ENCODE results near the gene ZSWIM8. TPM values are rescaled to one million over a fixed set of nuclear protein-coding genes. Genes with fewer than 3 reads are reported as not detected.

ZSWIM8 gene
- total RNA-seq, 1 donor from 2014 or later, result 102 TPM

DNA sequence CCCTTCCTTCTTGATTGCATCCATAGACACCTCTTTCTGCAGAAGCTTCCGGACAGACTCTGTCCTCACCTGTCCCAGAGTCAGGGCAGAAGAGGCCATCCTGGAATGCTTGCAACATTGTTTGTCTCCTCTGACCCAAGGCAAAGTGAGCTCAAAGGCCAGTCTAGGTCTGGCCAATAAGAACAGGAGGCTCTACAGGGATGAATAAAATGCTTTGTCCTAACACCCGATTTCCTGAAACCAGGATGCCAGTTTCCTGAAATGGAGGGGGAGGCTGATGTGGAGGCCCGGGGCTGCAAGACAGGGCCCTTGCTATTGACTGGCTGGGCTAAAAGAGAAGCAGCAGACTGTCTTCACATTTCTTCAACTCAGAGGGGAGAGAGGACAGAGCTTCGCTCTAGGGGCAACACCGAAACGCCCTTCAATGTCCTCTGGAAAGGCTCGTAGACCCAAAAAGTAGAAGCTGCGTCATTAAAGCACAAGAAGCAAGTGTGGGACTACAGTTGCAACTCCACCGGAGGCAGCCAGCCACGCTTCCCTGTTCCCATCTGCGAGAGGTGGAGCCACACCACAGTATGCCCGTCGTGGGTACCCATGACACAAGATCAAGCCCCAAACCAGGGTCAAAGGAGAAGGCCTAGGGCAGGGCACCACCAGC lies 55.1 kb downstream of the ZSWIM8 start:
- no peak overlapping the region for H3K4me3 Mint-ChIP-seq (ENCODE audit: unreplicated experiment)
- TF ChIP-seq, protein P1, sequence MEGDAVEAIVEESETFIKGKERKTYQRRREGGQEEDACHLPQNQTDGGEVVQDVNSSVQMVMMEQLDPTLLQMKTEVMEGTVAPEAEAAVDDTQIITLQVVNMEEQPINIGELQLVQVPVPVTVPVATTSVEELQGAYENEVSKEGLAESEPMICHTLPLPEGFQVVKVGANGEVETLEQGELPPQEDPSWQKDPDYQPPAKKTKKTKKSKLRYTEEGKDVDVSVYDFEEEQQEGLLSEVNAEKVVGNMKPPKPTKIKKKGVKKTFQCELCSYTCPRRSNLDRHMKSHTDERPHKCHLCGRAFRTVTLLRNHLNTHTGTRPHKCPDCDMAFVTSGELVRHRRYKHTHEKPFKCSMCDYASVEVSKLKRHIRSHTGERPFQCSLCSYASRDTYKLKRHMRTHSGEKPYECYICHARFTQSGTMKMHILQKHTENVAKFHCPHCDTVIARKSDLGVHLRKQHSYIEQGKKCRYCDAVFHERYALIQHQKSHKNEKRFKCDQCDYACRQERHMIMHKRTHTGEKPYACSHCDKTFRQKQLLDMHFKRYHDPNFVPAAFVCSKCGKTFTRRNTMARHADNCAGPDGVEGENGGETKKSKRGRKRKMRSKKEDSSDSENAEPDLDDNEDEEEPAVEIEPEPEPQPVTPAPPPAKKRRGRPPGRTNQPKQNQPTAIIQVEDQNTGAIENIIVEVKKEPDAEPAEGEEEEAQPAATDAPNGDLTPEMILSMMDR (IDR thresholded peaks at IDR 0.05), result no peak
- no peak overlapping the region for H3K27ac Mint-ChIP-seq (ENCODE audit: unreplicated experiment)
- no peaks in the 10 kb centered on the region for H3K27me3 Mint-ChIP-seq (ENCODE audit: low read depth)
- no peaks in the 10 kb centered on the region for H3K9me3 Mint-ChIP-seq (ENCODE audit: low read depth)
- H3K36me3 Mint-ChIP-seq (ENCODE audit: low read depth), result peaks cover 31% of the 10 kb centered on the region
- no peak for DNase-seq (ENCODE audit: low spot score)
- no peaks in the 10 kb centered on the region for H3K4me1 Mint-ChIP-seq (ENCODE audit: low read depth)

DNA sequence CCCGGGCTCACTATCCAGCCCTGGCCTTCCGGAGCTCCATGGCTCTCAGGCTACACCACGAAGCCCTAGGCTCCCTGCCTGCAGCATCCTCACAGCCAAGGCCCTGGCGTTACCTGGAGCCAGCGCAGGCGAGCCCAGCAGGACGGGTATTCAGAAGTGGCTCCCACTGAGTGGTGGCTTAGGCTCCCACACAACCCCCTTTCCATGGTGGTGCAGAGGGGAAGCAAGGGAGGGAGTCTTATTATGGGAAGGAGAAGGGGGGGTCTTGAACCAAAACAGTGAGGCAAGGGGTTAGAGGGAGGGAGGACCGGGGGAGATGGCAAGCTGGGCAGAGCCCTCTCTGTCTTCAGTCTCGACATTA lies 55.6 kb downstream of the ZSWIM8 start:
- TF ChIP-seq, protein P1 (IDR thresholded peaks at IDR 0.05), result no peak
- H3K36me3 Mint-ChIP-seq (ENCODE audit: low read depth), result peaks cover 33% of the 10 kb centered on the region
- no peak for DNase-seq (ENCODE audit: low spot score)
- no peak overlapping the region for H3K4me3 Mint-ChIP-seq (ENCODE audit: unreplicated experiment)
- no peak overlapping the region for H3K27ac Mint-ChIP-seq (ENCODE audit: unreplicated experiment)
- H3K9me3 Mint-ChIP-seq (ENCODE audit: low read depth), result no peaks in the 10 kb centered on the region
- H3K4me1 Mint-ChIP-seq (ENCODE audit: low read depth), result no peaks in the 10 kb centered on the region
- H3K27me3 Mint-ChIP-seq (ENCODE audit: low read depth), result no peaks in the 10 kb centered on the region

GRCh38 chr10:73841526-73842285 lies 56.3 kb downstream of the ZSWIM8 start:
- Mint-ChIP-seq H3K27me3 (ENCODE audit: low read depth) (no peaks in the 10 kb centered on the region), H3K9me3 (ENCODE audit: low read depth) (no peaks in the 10 kb centered on the region), H3K4me3 (ENCODE audit: unreplicated experiment) (no peak overlapping the region), H3K27ac (ENCODE audit: unreplicated experiment) (no peak overlapping the region), H3K4me1 (ENCODE audit: low read depth) (no peaks in the 10 kb centered on the region), H3K36me3 (ENCODE audit: low read depth) (peaks cover 33% of the 10 kb centered on the region)
- DNase-seq (ENCODE audit: low spot score), result no peak
- TF ChIP-seq, protein P1 (IDR thresholded peaks at IDR 0.05), result no peak

- no peaks in the 10 kb centered on the region for H3K9me3 Mint-ChIP-seq (ENCODE audit: low read depth)
- H3K4me3 Mint-ChIP-seq (ENCODE audit: unreplicated experiment), result no peak overlapping the region
- no peak overlapping the region for H3K27ac Mint-ChIP-seq (ENCODE audit: unreplicated experiment)
- TF ChIP-seq, protein P1 (IDR thresholded peaks at IDR 0.05), result no peak
- no peaks in the 10 kb centered on the region for H3K4me1 Mint-ChIP-seq (ENCODE audit: low read depth)
- H3K36me3 Mint-ChIP-seq (ENCODE audit: low read depth), result peaks cover 37% of the 10 kb centered on the region
- H3K27me3 Mint-ChIP-seq (ENCODE audit: low read depth), result no peaks in the 10 kb centered on the region
- DNase-seq (ENCODE audit: low spot score), result no peak
Observed at GRCh38 chr10:73842349-73842748, 56.9 kb downstream of the ZSWIM8 start.

DNA sequence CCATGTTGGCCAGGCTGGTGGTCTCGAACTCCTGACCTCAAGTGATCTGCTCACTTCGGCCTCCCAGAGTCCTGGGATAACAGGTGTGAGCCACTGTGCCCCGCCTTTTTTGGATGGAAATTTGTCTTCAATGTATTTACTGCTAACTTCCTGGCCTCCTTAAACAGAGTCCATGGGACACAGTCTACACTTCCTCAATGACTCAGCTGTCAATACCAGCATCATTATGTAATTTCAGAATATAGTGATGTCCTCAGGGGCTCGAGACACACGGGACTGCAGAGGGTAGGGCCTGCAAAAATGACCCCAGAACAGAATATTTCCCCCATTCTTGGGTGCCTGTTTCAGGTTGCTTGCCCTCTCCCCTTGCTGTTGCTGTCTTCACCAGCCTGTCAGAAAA lies 57.9 kb downstream of the ZSWIM8 start:
- Mint-ChIP-seq H3K27ac (ENCODE audit: unreplicated experiment) (no peak overlapping the region), H3K36me3 (ENCODE audit: low read depth) (peaks cover 41% of the 10 kb centered on the region), H3K4me3 (ENCODE audit: unreplicated experiment) (no peak overlapping the region), H3K9me3 (ENCODE audit: low read depth) (no peaks in the 10 kb centered on the region), H3K27me3 (ENCODE audit: low read depth) (no peaks in the 10 kb centered on the region), H3K4me1 (ENCODE audit: low read depth) (no peaks in the 10 kb centered on the region)
- no peak for DNase-seq (ENCODE audit: low spot score)
- TF ChIP-seq, protein P1 (IDR thresholded peaks at IDR 0.05), result no peak

All from chondrocyte (in vitro differentiated cells).